ENCODE data around the gene CHRNA5.
A peak's percentile ranks its signal among the peaks of the same experiment; 100 is the strongest.

Gene CHRNA5

GRCh38 chr15:78620527-78621421, 55.5 kb downstream of the CHRNA5 start, which contains the start of gene CHRNA3:
Gene CHRNA3, minus strand, starts transcription at chr15:78620996. Its CDS starts 202 bp downstream, at chr15:78620794.
- Histone ChIP-seq H3K9me3 (ENCODE audit: severe bottlenecking) (no peaks in the 10 kb centered on the region), H3K4me1 (ENCODE audit: insufficient read depth, poor library complexity, severe bottlenecking) (no peaks in the 10 kb centered on the region), H3K36me3 (ENCODE audit: low read depth) (no peaks in the 10 kb centered on the region), H3K27me3 (ENCODE audit: insufficient read depth, poor library complexity, severe bottlenecking) (peaks cover 34% of the 10 kb centered on the region), H3K4me3 (ENCODE audit: severe bottlenecking) (peak within 1 kb of the TSS; percentile 28), H3K27ac (ENCODE audit: poor library complexity, severe bottlenecking) (no peak within 1 kb of the TSS)
- no peak for TF ChIP-seq CTCF (IDR thresholded peaks at IDR 0.05; ENCODE audit: poor library complexity, severe bottlenecking)
- ATAC-seq (ENCODE audit: low read depth) = peak; percentile 6
- peak; percentile 56 for DNase-seq (ENCODE audit: low spot score)

GRCh38 chr15:78621810-78622402, 56.6 kb downstream of the CHRNA5 start:
- peak; percentile 34 for DNase-seq (ENCODE audit: low spot score)
- no peak for ATAC-seq (ENCODE audit: low read depth)
- no peaks in the 10 kb centered on the region for H3K36me3 ChIP-seq (ENCODE audit: low read depth)
- H3K27me3 ChIP-seq (ENCODE audit: insufficient read depth, poor library complexity, severe bottlenecking) = peaks cover 34% of the 10 kb centered on the region
- TF ChIP-seq CTCF (IDR thresholded peaks at IDR 0.05; ENCODE audit: poor library complexity, severe bottlenecking) = no peak
- no peaks in the 10 kb centered on the region for H3K9me3 ChIP-seq (ENCODE audit: severe bottlenecking)
- H3K4me1 ChIP-seq (ENCODE audit: insufficient read depth, poor library complexity, severe bottlenecking) = no peaks in the 10 kb centered on the region
- no peak overlapping the region for H3K27ac ChIP-seq (ENCODE audit: poor library complexity, severe bottlenecking)
- H3K4me3 ChIP-seq (ENCODE audit: severe bottlenecking) = no peak overlapping the region

- H3K4me3 ChIP-seq (ENCODE audit: severe bottlenecking) = no peak overlapping the region
- no peaks in the 10 kb centered on the region for H3K36me3 ChIP-seq (ENCODE audit: low read depth)
- H3K27ac ChIP-seq (ENCODE audit: poor library complexity, severe bottlenecking) = no peak overlapping the region
- H3K4me1 ChIP-seq (ENCODE audit: insufficient read depth, poor library complexity, severe bottlenecking) = peaks cover 8% of the 10 kb centered on the region
- DNase-seq (ENCODE audit: low spot score) (peak; percentile 33), ATAC-seq (ENCODE audit: low read depth) (no peak)
- peaks cover 37% of the 10 kb centered on the region for H3K27me3 ChIP-seq (ENCODE audit: insufficient read depth, poor library complexity, severe bottlenecking)
- no peak for TF ChIP-seq CTCF (IDR thresholded peaks at IDR 0.05; ENCODE audit: poor library complexity, severe bottlenecking)
- no peaks in the 10 kb centered on the region for H3K9me3 ChIP-seq (ENCODE audit: severe bottlenecking)
Measured at GRCh38 chr15:78623786-78624497, 58.6 kb downstream of the CHRNA5 start.

- H3K36me3 ChIP-seq (ENCODE audit: low read depth) = no peaks in the 10 kb centered on the region
- H3K27ac ChIP-seq (ENCODE audit: poor library complexity, severe bottlenecking) = no peak overlapping the region
- ATAC-seq (ENCODE audit: low read depth) (no peak), DNase-seq (ENCODE audit: low spot score) (peak; percentile 56)
- no peak for TF ChIP-seq CTCF (IDR thresholded peaks at IDR 0.05; ENCODE audit: poor library complexity, severe bottlenecking)
- H3K4me3 ChIP-seq (ENCODE audit: severe bottlenecking) = no peak overlapping the region
- H3K9me3 ChIP-seq (ENCODE audit: severe bottlenecking) = no peaks in the 10 kb centered on the region
- peaks cover 29% of the 10 kb centered on the region for H3K27me3 ChIP-seq (ENCODE audit: insufficient read depth, poor library complexity, severe bottlenecking)
- H3K4me1 ChIP-seq (ENCODE audit: insufficient read depth, poor library complexity, severe bottlenecking) = peaks cover 8% of the 10 kb centered on the region
Measured at GRCh38 chr15:78624651-78625590, 59.6 kb downstream of the CHRNA5 start.
